ENCODE results near the gene RHOH. TPM values are rescaled to one million over a fixed set of nuclear protein-coding genes. Genes with fewer than 3 reads are reported as not detected.
"Not testable (repeated sequence)": the region's sequence is repeated elsewhere in the genome, so short reads cannot be mapped to it uniquely, and the experiment has no call there.

RHOH gene
- polyA plus RNA-seq, 1 donor (not counting 4 experiments of a cell fraction or from before 2014, with no cell fraction given): 0.04 TPM

DNA sequence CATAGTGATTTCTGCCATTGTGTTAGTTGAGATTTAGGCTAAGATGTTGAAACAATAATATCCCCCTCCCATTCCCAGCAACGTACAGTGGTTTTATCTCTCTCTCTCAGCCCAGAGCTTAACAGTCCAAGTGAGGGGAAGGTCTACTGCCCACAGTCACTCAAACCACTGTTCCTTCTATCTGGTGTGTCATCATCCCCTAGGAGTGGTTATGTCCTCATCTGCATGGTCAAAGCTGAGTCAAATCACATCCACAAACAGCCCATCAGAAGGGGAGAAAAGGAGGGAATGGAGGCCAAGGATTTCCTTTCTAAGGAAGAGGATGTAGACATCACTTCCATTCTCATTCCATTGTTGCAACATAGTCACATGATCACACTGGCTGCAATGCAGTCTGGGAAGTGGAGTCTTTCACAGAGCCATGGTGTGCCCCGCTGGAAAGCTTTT lies 95.5 kb downstream of the RHOH start:
- Histone ChIP-seq H4K20me1 (ENCODE audit: control insufficient read depth, extremely low read depth, insufficient read depth, low read length) (no peaks in the 10 kb centered on the region), H3K9ac (ENCODE audit: control insufficient read depth, extremely low read depth, insufficient read depth, low read length) (no peak overlapping the region), H3K27me3 (ENCODE audit: control insufficient read depth, extremely low read depth, insufficient read depth, low read length) (no peaks in the 10 kb centered on the region), H3K4me1 (ENCODE audit: control insufficient read depth, extremely low read depth, insufficient read depth, low read length) (peaks cover 36% of the 10 kb centered on the region), H3K27ac (ENCODE audit: control insufficient read depth, insufficient read depth, low read length) (no peak overlapping the region), H2AFZ (ENCODE audit: control insufficient read depth, low read length) (no peak overlapping the region), H3K4me2 (ENCODE audit: control insufficient read depth, extremely low read depth, insufficient read depth, low read depth, low read length) (no peak overlapping the region), H3K79me2 (ENCODE audit: control insufficient read depth, insufficient read depth, low read length) (no peaks in the 10 kb centered on the region), H3K9me3 (ENCODE audit: control insufficient read depth, low read depth, low read length) (peaks cover 8% of the 10 kb centered on the region), H3K9me1 (ENCODE audit: control insufficient read depth, extremely low read depth, insufficient read depth, low read length) (no peaks in the 10 kb centered on the region), H3K36me3 (ENCODE audit: control insufficient read depth in 2 of 2, extremely low read depth in 1 of 2, insufficient read depth in 2 of 2, low read length in 2 of 2) (no peaks in the 10 kb centered on the region), H3K4me3 (ENCODE audit: control insufficient read depth in 2 of 3, extremely low read depth in 1 of 3, insufficient read depth in 2 of 3, low read depth in 1 of 3, low read length in 3 of 3) (no peak overlapping the region)
- dilution Hi-C loops (cut with MboI; ENCODE audit: extremely low pct_ligation_motif_present, low sequenced_read_pairs): no loop called here
- DNase-seq (ENCODE audit: low read depth, low spot score): peak; percentile 57
- no peak for FAIRE-seq
- TF ChIP-seq, protein P1, sequence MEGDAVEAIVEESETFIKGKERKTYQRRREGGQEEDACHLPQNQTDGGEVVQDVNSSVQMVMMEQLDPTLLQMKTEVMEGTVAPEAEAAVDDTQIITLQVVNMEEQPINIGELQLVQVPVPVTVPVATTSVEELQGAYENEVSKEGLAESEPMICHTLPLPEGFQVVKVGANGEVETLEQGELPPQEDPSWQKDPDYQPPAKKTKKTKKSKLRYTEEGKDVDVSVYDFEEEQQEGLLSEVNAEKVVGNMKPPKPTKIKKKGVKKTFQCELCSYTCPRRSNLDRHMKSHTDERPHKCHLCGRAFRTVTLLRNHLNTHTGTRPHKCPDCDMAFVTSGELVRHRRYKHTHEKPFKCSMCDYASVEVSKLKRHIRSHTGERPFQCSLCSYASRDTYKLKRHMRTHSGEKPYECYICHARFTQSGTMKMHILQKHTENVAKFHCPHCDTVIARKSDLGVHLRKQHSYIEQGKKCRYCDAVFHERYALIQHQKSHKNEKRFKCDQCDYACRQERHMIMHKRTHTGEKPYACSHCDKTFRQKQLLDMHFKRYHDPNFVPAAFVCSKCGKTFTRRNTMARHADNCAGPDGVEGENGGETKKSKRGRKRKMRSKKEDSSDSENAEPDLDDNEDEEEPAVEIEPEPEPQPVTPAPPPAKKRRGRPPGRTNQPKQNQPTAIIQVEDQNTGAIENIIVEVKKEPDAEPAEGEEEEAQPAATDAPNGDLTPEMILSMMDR (optimal IDR thresholded peaks at IDR 0.05 in 1 of 3, IDR thresholded peaks at IDR 0.05 in 1 of 3, conservative IDR thresholded peaks at IDR 0.05 in 1 of 3; ENCODE audit: extremely low read depth in 1 of 3, insufficient read depth in 2 of 3, low read length in 3 of 3): no peak
- no peak for TF ChIP-seq EZH2 (IDR thresholded peaks at IDR 0.05; ENCODE audit: low read length)

- no peak for TF ChIP-seq EZH2 (IDR thresholded peaks at IDR 0.05; ENCODE audit: low read length)
- TF ChIP-seq, protein P1 (optimal IDR thresholded peaks at IDR 0.05 in 1 of 3, IDR thresholded peaks at IDR 0.05 in 1 of 3, conservative IDR thresholded peaks at IDR 0.05 in 1 of 3; ENCODE audit: extremely low read depth in 1 of 3, insufficient read depth in 2 of 3, low read length in 3 of 3): no peak
- FAIRE-seq: no peak
Observed at GRCh38 chr4:40294339-40294738, 97.5 kb downstream of the RHOH start.

DNA sequence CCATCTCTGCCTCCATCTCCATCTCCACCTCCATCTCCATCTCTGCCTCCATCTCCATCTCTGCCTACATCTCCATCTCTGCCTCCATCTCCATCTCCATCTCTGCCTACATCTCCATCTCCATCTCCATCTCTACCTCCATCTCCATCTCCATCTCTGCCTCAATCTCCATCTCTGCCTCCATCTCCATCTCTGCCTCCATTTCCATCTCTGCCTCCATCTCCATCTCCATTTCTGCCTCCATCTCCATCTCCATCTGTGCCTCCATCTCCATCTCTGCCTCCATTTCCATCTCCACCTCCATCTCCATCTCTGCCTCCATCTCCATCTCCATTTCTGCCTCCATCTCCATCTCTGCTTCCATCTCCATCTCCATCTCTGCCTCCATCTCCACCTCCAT lies 98.2 kb downstream of the RHOH start:
- FAIRE-seq; H3K4me3 ChIP-seq (ENCODE audit: control insufficient read depth in 2 of 3, extremely low read depth in 1 of 3, insufficient read depth in 2 of 3, low read depth in 1 of 3, low read length in 3 of 3); dilution Hi-C loops (cut with MboI; ENCODE audit: extremely low pct_ligation_motif_present, low sequenced_read_pairs); H3K9me1 ChIP-seq (ENCODE audit: control insufficient read depth, extremely low read depth, insufficient read depth, low read length); H3K27ac ChIP-seq (ENCODE audit: control insufficient read depth, insufficient read depth, low read length); H4K20me1 ChIP-seq (ENCODE audit: control insufficient read depth, extremely low read depth, insufficient read depth, low read length); H3K9me3 ChIP-seq (ENCODE audit: control insufficient read depth, low read depth, low read length); DNase-seq (ENCODE audit: low read depth, low spot score); H3K4me2 ChIP-seq (ENCODE audit: control insufficient read depth, extremely low read depth, insufficient read depth, low read depth, low read length); H3K36me3 ChIP-seq (ENCODE audit: control insufficient read depth in 2 of 2, extremely low read depth in 1 of 2, insufficient read depth in 2 of 2, low read length in 2 of 2); H3K27me3 ChIP-seq (ENCODE audit: control insufficient read depth, extremely low read depth, insufficient read depth, low read length); H2AFZ ChIP-seq (ENCODE audit: control insufficient read depth, low read length); H3K79me2 ChIP-seq (ENCODE audit: control insufficient read depth, insufficient read depth, low read length); H3K9ac ChIP-seq (ENCODE audit: control insufficient read depth, extremely low read depth, insufficient read depth, low read length): not testable (repeated sequence)
- peaks cover 33% of the 10 kb centered on the region for H3K4me1 ChIP-seq (ENCODE audit: control insufficient read depth, extremely low read depth, insufficient read depth, low read length)

More at GRCh38 chr4:40294339-40294738, 97.5 kb downstream of the RHOH start:
- no peaks in the 10 kb centered on the region for H3K79me2 ChIP-seq (ENCODE audit: control insufficient read depth, insufficient read depth, low read length)
- H3K9me3 ChIP-seq (ENCODE audit: control insufficient read depth, low read depth, low read length): peaks cover 8% of the 10 kb centered on the region
- H3K36me3 ChIP-seq (ENCODE audit: control insufficient read depth in 2 of 2, extremely low read depth in 1 of 2, insufficient read depth in 2 of 2, low read length in 2 of 2): no peaks in the 10 kb centered on the region
- H3K4me3 ChIP-seq (ENCODE audit: control insufficient read depth in 2 of 3, extremely low read depth in 1 of 3, insufficient read depth in 2 of 3, low read depth in 1 of 3, low read length in 3 of 3): no peak overlapping the region
- no peak overlapping the region for H2AFZ ChIP-seq (ENCODE audit: control insufficient read depth, low read length)
- H3K27me3 ChIP-seq (ENCODE audit: control insufficient read depth, extremely low read depth, insufficient read depth, low read length): no peaks in the 10 kb centered on the region
- peaks cover 36% of the 10 kb centered on the region for H3K4me1 ChIP-seq (ENCODE audit: control insufficient read depth, extremely low read depth, insufficient read depth, low read length)
- no peak for DNase-seq (ENCODE audit: low read depth, low spot score)
- no peak overlapping the region for H3K27ac ChIP-seq (ENCODE audit: control insufficient read depth, insufficient read depth, low read length)
- no peaks in the 10 kb centered on the region for H4K20me1 ChIP-seq (ENCODE audit: control insufficient read depth, extremely low read depth, insufficient read depth, low read length)
- dilution Hi-C loops (cut with MboI; ENCODE audit: extremely low pct_ligation_motif_present, low sequenced_read_pairs): no loop called here
- no peaks in the 10 kb centered on the region for H3K9me1 ChIP-seq (ENCODE audit: control insufficient read depth, extremely low read depth, insufficient read depth, low read length)
- no peak overlapping the region for H3K4me2 ChIP-seq (ENCODE audit: control insufficient read depth, extremely low read depth, insufficient read depth, low read depth, low read length)
- H3K9ac ChIP-seq (ENCODE audit: control insufficient read depth, extremely low read depth, insufficient read depth, low read length): no peak overlapping the region

Data from keratinocyte (primary cell).